Measurements from ENCODE around the gene GDPD1. TPM values are rescaled to one million over a fixed set of nuclear protein-coding genes. Genes with fewer than 3 reads are reported as not detected.
"Not testable (repeated sequence)": the region's sequence is repeated elsewhere in the genome, so short reads cannot be mapped to it uniquely, and the experiment has no call there.

GDPD1 gene
- total RNA-seq, 1 donor from 2014 or later = 17.8 TPM

GRCh38 chr17:59175076-59175475 is 45.2 kb upstream of the GDPD1 start:
- Histone ChIP-seq H3K4me3 (no peak overlapping the region), H3K79me2 (ENCODE audit: low read depth) (peaks cover 26% of the 10 kb centered on the region), H3K9ac (no peak overlapping the region), H3K9me3 (ENCODE audit: low read depth) (no peaks in the 10 kb centered on the region), H3K36me3 (peaks cover 7% of the 10 kb centered on the region), H3K27me3 (no peaks in the 10 kb centered on the region), H3F3A (ENCODE audit: low read depth) (no peaks in the 10 kb centered on the region), H3K4me1 (no peaks in the 10 kb centered on the region), H3K4me2 (no peak overlapping the region), H2AFZ (replicated peaks) (no peak overlapping the region), H4K20me1 (ENCODE audit: low read depth) (no peaks in the 10 kb centered on the region), H3K27ac (no peak overlapping the region)
- H3K36me3 Mint-ChIP-seq = peaks cover 35% of the 10 kb centered on the region
- H3K27me3 Mint-ChIP-seq (ENCODE audit: insufficient read depth, low read depth) = peaks cover 2% of the 10 kb centered on the region
- H3K4me3 Mint-ChIP-seq = no peak overlapping the region
- TF ChIP-seq EZH2 (IDR thresholded peaks at IDR 0.05) (no peak), EZH2phosphoT487 (IDR thresholded peaks at IDR 0.05) (no peak)
- TF ChIP-seq, protein P1, sequence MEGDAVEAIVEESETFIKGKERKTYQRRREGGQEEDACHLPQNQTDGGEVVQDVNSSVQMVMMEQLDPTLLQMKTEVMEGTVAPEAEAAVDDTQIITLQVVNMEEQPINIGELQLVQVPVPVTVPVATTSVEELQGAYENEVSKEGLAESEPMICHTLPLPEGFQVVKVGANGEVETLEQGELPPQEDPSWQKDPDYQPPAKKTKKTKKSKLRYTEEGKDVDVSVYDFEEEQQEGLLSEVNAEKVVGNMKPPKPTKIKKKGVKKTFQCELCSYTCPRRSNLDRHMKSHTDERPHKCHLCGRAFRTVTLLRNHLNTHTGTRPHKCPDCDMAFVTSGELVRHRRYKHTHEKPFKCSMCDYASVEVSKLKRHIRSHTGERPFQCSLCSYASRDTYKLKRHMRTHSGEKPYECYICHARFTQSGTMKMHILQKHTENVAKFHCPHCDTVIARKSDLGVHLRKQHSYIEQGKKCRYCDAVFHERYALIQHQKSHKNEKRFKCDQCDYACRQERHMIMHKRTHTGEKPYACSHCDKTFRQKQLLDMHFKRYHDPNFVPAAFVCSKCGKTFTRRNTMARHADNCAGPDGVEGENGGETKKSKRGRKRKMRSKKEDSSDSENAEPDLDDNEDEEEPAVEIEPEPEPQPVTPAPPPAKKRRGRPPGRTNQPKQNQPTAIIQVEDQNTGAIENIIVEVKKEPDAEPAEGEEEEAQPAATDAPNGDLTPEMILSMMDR (IDR thresholded peaks at IDR 0.05) = no peak
- DNase-seq (ENCODE audit: low spot score) = no peak
- H3K4me1 Mint-ChIP-seq = no peaks in the 10 kb centered on the region
- no peak overlapping the region for H3K27ac Mint-ChIP-seq
- no peaks in the 10 kb centered on the region for H3K9me3 Mint-ChIP-seq

GRCh38 chr17:59178266-59178985 is 41.9 kb upstream of the GDPD1 start:
- H2AFZ ChIP-seq (replicated peaks) = no peak overlapping the region

GRCh38 chr17:59179601-59180000 is 40.7 kb upstream of the GDPD1 start:
- H3K36me3 Mint-ChIP-seq = peaks cover 28% of the 10 kb centered on the region
- not testable (repeated sequence) for H3F3A ChIP-seq (ENCODE audit: low read depth); H3K27ac ChIP-seq; H3K9me3 Mint-ChIP-seq; H3K9ac ChIP-seq; H2AFZ ChIP-seq (replicated peaks); H3K27me3 ChIP-seq; H3K4me3 ChIP-seq; H3K9me3 ChIP-seq (ENCODE audit: low read depth); H3K4me1 Mint-ChIP-seq; DNase-seq (ENCODE audit: low spot score); H4K20me1 ChIP-seq (ENCODE audit: low read depth); H3K4me2 ChIP-seq; H3K36me3 ChIP-seq; H3K27me3 Mint-ChIP-seq (ENCODE audit: insufficient read depth, low read depth); H3K4me3 Mint-ChIP-seq; H3K4me1 ChIP-seq; H3K27ac Mint-ChIP-seq
- H3K79me2 ChIP-seq (ENCODE audit: low read depth) = peaks cover 22% of the 10 kb centered on the region

More at GRCh38 chr17:59178266-59178985, 41.9 kb upstream of the GDPD1 start:
- H3K9ac ChIP-seq = no peak overlapping the region
- TF ChIP-seq EZH2phosphoT487 (IDR thresholded peaks at IDR 0.05) (no peak), EZH2 (IDR thresholded peaks at IDR 0.05) (no peak)
- TF ChIP-seq, protein P1 (IDR thresholded peaks at IDR 0.05) = no peak
- H3K36me3 ChIP-seq = no peaks in the 10 kb centered on the region
- H3K4me1 ChIP-seq = no peaks in the 10 kb centered on the region
- peaks cover 34% of the 10 kb centered on the region for H3K36me3 Mint-ChIP-seq
- H3K79me2 ChIP-seq (ENCODE audit: low read depth) = peaks cover 26% of the 10 kb centered on the region
- no peaks in the 10 kb centered on the region for H3K27me3 ChIP-seq
- no peaks in the 10 kb centered on the region for H4K20me1 ChIP-seq (ENCODE audit: low read depth)
- H3K27me3 Mint-ChIP-seq (ENCODE audit: insufficient read depth, low read depth) = peaks cover 4% of the 10 kb centered on the region
- H3K4me1 Mint-ChIP-seq = no peaks in the 10 kb centered on the region
- no peaks in the 10 kb centered on the region for H3F3A ChIP-seq (ENCODE audit: low read depth)
- peak overlapping the region; percentile 50 for H3K27ac Mint-ChIP-seq
- no peak overlapping the region for H3K4me2 ChIP-seq
- H3K9me3 ChIP-seq (ENCODE audit: low read depth) = no peaks in the 10 kb centered on the region
- no peak overlapping the region for H3K4me3 ChIP-seq
- DNase-seq (ENCODE audit: low spot score) = no peak
- H3K4me3 Mint-ChIP-seq = no peak overlapping the region
- no peaks in the 10 kb centered on the region for H3K9me3 Mint-ChIP-seq
- H3K27ac ChIP-seq = no peak overlapping the region

DNA sequence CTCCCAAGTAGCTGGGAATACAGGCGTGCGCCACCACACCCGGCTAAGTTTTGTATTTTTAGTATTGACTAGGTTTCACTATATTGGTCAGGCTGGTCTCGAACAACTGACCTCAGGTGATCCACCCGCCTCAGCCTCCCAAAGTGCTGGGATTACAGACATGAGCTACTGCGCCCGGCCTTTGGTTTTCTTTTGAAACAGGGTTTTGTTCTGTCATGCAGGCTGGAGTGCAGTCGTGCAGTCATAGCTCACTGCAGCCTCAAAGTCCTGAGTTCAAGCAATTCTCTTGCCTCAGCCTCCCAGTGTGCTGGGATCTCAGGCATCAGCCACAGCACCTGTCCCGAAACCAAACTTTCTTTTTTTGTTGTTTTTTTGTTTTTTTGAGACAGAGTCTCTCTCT is 39.7 kb upstream of the GDPD1 start:
- H3F3A ChIP-seq (ENCODE audit: low read depth) = no peaks in the 10 kb centered on the region
- H3K9me3 ChIP-seq (ENCODE audit: low read depth) = no peaks in the 10 kb centered on the region
- Mint-ChIP-seq H3K36me3 (peaks cover 32% of the 10 kb centered on the region), H3K9me3 (no peaks in the 10 kb centered on the region), H3K4me1 (no peaks in the 10 kb centered on the region), H3K27me3 (ENCODE audit: insufficient read depth, low read depth) (peaks cover 4% of the 10 kb centered on the region), H3K4me3 (no peak overlapping the region), H3K27ac (no peak overlapping the region)
- TF ChIP-seq EZH2 (IDR thresholded peaks at IDR 0.05) (no peak), EZH2phosphoT487 (IDR thresholded peaks at IDR 0.05) (no peak)
- TF ChIP-seq, protein P1 (IDR thresholded peaks at IDR 0.05) = no peak
- no peaks in the 10 kb centered on the region for H4K20me1 ChIP-seq (ENCODE audit: low read depth)
- H3K79me2 ChIP-seq (ENCODE audit: low read depth) = peaks cover 12% of the 10 kb centered on the region
- no peak for DNase-seq (ENCODE audit: low spot score)
- no peak overlapping the region for H3K9ac ChIP-seq
- no peak overlapping the region for H3K27ac ChIP-seq
- H3K4me2 ChIP-seq = no peak overlapping the region
- H3K27me3 ChIP-seq = no peaks in the 10 kb centered on the region
- H3K36me3 ChIP-seq = peaks cover 8% of the 10 kb centered on the region
- no peaks in the 10 kb centered on the region for H3K4me1 ChIP-seq
- H3K4me3 ChIP-seq = no peak overlapping the region
- no peak overlapping the region for H2AFZ ChIP-seq (replicated peaks)
